Upper lobe of right lung (tissue), 1 donor: ENCODE data around the gene CCDC167. TPM values are rescaled to one million over a fixed set of nuclear protein-coding genes. Genes with fewer than 3 reads are reported as not detected.

Experiments
- ATAC-seq: fragments of 200-7000 bp; cut with Tn5 transposase; one replicate; pipeline ENCODE4 v1.9.1; 2020; ENCODE audit warnings: mild to moderate bottlenecking, moderate library complexity
- DNase-seq: peaks from one replicate; pipeline ENCODE4 v3.0.0-alpha.2; 2020
- H3K27ac ChIP-seq: fragments of 200-600 bp; one replicate; pipeline ENCODE4 v1.8.0; 2022
- H3K27me3 ChIP-seq: fragments of 200-600 bp; one replicate; pipeline ENCODE4 v1.8.0; 2022; ENCODE audit warnings: mild to moderate bottlenecking
- H3K36me3 ChIP-seq: fragments of 200-600 bp; one replicate; pipeline ENCODE4 v1.8.0; 2022
- H3K4me1 ChIP-seq: fragments of 200-600 bp; one replicate; pipeline ENCODE4 v1.8.0; 2022
- H3K4me3 ChIP-seq: fragments of 200-600 bp; one replicate; pipeline ENCODE4 v1.8.0; 2022; ENCODE audit warnings: mild to moderate bottlenecking
- H3K9me3 ChIP-seq: fragments of 200-600 bp; one replicate; pipeline ENCODE4 v1.8.0; 2022
- intact Hi-C: fragments of 100-400 bp; cut with DNase I; formaldehyde crosslinking; loops from one replicate; pipeline ENCODE4 v1.11.0; 2022
- total RNA-seq: library from RNA; stranded (reverse); fragmentation: NEBNext Ultra II Directional; extraction: Animal tissue kit (Norgen Biotek cat#: 25700); gene quantifications from one replicate; pipeline ENCODE4 v1.2.1, GENCODE V29; 2021
- TF ChIP-seq, protein P1 (sequence below): fragments of 200-600 bp; IDR thresholded peaks from one replicate; pipeline ENCODE4 v1.8.0; 2022; ENCODE audit warnings: antibody characterized with exemption
- donor health status: DM: no; HTN: yes; CAD: no; lungs with severe emphysema.

CCDC167 gene
- total RNA-seq, 1 donor from 2014 or later: 12.9 TPM

DNA sequence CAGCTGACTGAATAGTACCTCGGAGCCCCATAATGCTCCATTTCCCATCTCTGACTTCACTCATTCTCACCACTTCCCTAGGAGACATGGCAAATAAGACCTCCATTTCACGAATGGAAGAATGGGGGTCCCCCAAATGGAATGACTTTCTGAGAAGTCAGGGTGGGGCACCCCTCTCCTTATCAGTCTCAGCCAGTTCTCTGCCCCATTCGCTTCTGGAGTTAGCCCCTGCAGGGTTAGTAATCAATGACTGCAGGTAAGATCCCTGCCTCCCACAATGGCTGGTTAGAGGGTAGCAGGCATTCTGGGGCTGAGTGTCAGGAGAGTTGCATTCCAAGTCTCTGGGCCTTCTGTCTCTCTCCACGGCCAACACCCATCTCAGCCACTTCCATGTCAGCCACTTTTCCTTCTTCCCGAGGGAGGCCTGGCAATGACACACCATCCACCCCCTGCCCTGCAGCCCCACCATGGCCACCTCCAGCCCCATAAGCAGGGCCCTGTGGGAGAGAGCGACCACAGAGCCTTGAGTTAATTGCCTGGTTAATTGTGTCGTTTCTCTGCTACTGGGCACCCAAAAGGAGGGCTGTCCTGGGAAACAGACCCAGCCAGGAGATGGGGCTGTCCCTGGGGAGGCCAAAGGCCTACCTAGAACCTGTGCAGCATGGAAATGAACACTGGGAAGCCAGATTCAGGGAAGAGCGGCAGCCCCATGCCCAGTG lies 13.4 kb downstream of the CCDC167 start:
- H3K4me3 ChIP-seq: no peak overlapping the region
- ATAC-seq: no peak
- TF ChIP-seq, protein P1, sequence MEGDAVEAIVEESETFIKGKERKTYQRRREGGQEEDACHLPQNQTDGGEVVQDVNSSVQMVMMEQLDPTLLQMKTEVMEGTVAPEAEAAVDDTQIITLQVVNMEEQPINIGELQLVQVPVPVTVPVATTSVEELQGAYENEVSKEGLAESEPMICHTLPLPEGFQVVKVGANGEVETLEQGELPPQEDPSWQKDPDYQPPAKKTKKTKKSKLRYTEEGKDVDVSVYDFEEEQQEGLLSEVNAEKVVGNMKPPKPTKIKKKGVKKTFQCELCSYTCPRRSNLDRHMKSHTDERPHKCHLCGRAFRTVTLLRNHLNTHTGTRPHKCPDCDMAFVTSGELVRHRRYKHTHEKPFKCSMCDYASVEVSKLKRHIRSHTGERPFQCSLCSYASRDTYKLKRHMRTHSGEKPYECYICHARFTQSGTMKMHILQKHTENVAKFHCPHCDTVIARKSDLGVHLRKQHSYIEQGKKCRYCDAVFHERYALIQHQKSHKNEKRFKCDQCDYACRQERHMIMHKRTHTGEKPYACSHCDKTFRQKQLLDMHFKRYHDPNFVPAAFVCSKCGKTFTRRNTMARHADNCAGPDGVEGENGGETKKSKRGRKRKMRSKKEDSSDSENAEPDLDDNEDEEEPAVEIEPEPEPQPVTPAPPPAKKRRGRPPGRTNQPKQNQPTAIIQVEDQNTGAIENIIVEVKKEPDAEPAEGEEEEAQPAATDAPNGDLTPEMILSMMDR: no peak

GRCh38 chr6:37485291-37485702 lies 14.4 kb downstream of the CCDC167 start:
- Histone ChIP-seq H3K36me3 (peaks cover 26% of the 10 kb centered on the region), H3K9me3 (no peaks in the 10 kb centered on the region), H3K4me1 (no peaks in the 10 kb centered on the region), H3K4me3 (no peak overlapping the region), H3K27me3 (no peaks in the 10 kb centered on the region), H3K27ac (no peak overlapping the region)
- DNase-seq (no peak), ATAC-seq (peak; percentile 13)
- TF ChIP-seq, protein P1: peak; percentile 17
- intact Hi-C loops: no loop called here

More for the DNA sequence above, 13.4 kb downstream of the CCDC167 start:
- intact Hi-C loops: no loop called here
- H3K9me3 ChIP-seq: no peaks in the 10 kb centered on the region
- no peaks in the 10 kb centered on the region for H3K4me1 ChIP-seq
- no peak overlapping the region for H3K27ac ChIP-seq
- no peaks in the 10 kb centered on the region for H3K27me3 ChIP-seq
- H3K36me3 ChIP-seq: peaks cover 17% of the 10 kb centered on the region
- no peak for DNase-seq

DNA sequence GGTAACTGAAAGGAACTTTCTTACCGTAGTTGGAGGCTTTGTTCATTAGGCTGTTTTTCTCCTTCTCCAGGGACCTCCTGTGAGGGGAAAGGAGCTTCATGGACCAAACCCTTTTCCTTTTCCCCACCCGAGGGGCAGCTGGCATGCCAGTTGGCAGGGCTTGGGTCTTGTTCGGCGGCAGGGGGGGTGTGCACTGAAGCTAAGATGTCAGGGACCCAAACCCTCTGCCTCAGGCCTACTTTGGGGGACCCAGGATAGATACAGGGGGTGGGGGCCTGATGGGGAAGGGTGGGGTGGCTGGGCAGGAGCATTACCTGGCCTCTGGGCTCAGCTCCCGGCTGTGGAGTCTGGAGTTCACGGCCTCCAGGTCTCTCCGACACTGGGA lies 14.9 kb downstream of the CCDC167 start:
- ATAC-seq (no peak), DNase-seq (no peak)
- no peaks in the 10 kb centered on the region for H3K4me1 ChIP-seq
- no peak overlapping the region for H3K27ac ChIP-seq
- H3K36me3 ChIP-seq: peaks cover 31% of the 10 kb centered on the region
- H3K9me3 ChIP-seq: no peaks in the 10 kb centered on the region
- intact Hi-C loops: no loop called here
- TF ChIP-seq, protein P1: no peak
- no peak overlapping the region for H3K4me3 ChIP-seq
- no peaks in the 10 kb centered on the region for H3K27me3 ChIP-seq

DNA sequence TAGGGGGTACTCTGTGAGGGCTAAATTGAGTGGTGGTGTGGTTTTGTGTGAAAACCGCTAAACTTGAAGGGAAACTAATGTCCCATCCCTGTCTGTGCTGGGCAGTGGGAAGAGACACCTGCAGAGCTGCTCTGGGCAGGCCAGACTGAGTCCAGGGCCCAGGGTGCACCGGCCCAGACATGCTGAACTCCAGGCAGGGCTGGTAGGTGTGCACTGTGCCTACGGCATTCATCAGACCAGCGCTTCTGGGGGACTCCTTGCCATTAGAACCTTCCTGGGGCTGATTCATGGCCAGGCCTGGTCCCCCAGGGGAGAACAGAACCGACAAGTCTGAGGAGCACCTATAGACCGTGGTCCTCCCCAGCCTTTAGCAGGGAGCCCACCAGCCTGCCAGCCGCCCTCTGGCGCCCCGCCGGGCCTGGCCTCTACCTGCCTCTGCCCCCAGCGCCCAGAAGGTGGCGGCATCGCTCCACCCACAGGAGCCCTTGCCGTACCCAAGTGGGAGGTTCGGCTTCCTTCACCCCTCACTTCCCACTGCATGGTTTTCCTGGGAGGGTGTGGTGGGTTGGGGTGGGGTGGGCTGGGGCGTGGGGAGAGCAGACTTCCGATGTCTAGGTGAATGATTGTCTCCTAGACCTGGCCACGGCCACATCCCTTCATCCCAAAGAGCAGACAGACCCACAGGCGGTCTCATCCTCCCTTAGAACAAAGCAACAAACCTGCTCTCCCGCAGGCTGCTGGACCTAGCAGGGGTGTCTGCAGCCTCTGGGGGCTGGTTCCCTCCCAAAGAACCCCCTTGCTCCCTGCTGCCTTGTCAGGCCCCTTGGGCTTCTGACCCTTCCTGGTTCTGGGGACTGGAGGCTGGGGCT lies 15.5 kb downstream of the CCDC167 start:
- no peak overlapping the region for H3K27ac ChIP-seq
- peaks cover 38% of the 10 kb centered on the region for H3K36me3 ChIP-seq
- H3K27me3 ChIP-seq: no peaks in the 10 kb centered on the region
- no peaks in the 10 kb centered on the region for H3K4me1 ChIP-seq
- ATAC-seq: peak; percentile 82
- H3K4me3 ChIP-seq: no peak overlapping the region
- H3K9me3 ChIP-seq: no peaks in the 10 kb centered on the region
- intact Hi-C loops: no loop called here
- peak; percentile 78 for DNase-seq
- TF ChIP-seq, protein P1: peak; percentile 70

- ATAC-seq: no peak
- Histone ChIP-seq H3K36me3 (peaks cover 43% of the 10 kb centered on the region), H3K9me3 (no peaks in the 10 kb centered on the region), H3K4me1 (no peaks in the 10 kb centered on the region), H3K27ac (no peak overlapping the region), H3K4me3 (no peak overlapping the region), H3K27me3 (no peaks in the 10 kb centered on the region)
- DNase-seq: no peak
- TF ChIP-seq, protein P1: no peak
- intact Hi-C loops: no loop called here
Measured at GRCh38 chr6:37483252-37483901, 16.3 kb downstream of the CCDC167 start.
